HepG2 (cell line): Measurements from ENCODE around the gene LMAN2.

Experiments used
- FOXA1 ChIP-seq, 2 experiments: fragments of 450-650 bp in 1 of 2; sonication (generic) in 1 of 2; formaldehyde crosslinking in 1 of 2; IDR thresholded peaks; 2 replicates each; pipeline versions ENCODE4 v1.4.0 to v1.6.1; 2016 to 2020; ENCODE audit warnings: missing genetic modification reagents in 1 of 2
- TF ChIP-seq, protein P1 (sequence below): sonication (generic); formaldehyde crosslinking; IDR thresholded peaks from 2 replicates; pipeline ENCODE4 v1.8.1; 2023; ENCODE audit warnings: mild to moderate bottlenecking, missing genetic modification reagents

DNA sequence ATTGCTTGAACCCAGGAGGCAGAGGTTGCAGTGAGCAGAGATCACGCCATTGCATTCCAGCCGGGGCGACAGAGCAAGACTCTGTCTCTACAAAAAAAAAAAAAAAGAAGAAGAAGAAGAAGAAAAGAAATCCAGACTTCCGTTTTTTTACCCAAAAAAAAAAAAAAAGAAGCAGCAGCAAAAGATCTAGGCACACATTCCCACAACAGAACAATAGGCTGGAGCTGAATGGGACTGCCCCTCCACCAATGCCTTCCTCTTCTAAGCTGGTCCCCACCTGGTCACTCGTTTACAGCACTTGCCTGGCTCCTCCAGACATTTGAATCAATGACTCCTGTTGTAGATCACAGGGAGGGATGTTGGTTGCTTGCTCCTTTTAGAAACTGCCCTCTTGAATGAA is 1.6 kb upstream of the LMAN2 start:
- TF ChIP-seq, protein P1, sequence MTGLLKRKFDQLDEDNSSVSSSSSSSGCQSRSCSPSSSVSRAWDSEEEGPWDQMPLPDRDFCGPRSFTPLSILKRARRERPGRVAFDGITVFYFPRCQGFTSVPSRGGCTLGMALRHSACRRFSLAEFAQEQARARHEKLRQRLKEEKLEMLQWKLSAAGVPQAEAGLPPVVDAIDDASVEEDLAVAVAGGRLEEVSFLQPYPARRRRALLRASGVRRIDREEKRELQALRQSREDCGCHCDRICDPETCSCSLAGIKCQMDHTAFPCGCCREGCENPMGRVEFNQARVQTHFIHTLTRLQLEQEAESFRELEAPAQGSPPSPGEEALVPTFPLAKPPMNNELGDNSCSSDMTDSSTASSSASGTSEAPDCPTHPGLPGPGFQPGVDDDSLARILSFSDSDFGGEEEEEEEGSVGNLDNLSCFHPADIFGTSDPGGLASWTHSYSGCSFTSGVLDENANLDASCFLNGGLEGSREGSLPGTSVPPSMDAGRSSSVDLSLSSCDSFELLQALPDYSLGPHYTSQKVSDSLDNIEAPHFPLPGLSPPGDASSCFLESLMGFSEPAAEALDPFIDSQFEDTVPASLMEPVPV (CRISPR knock-in tag), result no peak
- TF ChIP-seq FOXA1 (IDR thresholded peaks at IDR 0.05) (no peak), FOXA1 (CRISPR knock-in tag; IDR thresholded peaks at IDR 0.05) (no peak)
